GM12892 (cell line): Measurements from ENCODE around the gene UBASH3B.

Experiments
- POLR2A ChIP-seq: IDR thresholded peaks from 2 replicates; pipeline ENCODE4 v1.6.1; 2011; ENCODE audit warnings: low read depth, low read length, control low read depth
- POLR2AphosphoS5 ChIP-seq: IDR thresholded peaks from 2 replicates; pipeline ENCODE4 v1.6.1; 2011; ENCODE audit warnings: low read depth, low read length, control low read depth
- TAF1 ChIP-seq: IDR thresholded peaks from 2 replicates; pipeline ENCODE4 v1.6.1; 2011; ENCODE audit warnings: low read depth, mild to moderate bottlenecking, control low read depth, low read length, borderline replicate concordance

DNA sequence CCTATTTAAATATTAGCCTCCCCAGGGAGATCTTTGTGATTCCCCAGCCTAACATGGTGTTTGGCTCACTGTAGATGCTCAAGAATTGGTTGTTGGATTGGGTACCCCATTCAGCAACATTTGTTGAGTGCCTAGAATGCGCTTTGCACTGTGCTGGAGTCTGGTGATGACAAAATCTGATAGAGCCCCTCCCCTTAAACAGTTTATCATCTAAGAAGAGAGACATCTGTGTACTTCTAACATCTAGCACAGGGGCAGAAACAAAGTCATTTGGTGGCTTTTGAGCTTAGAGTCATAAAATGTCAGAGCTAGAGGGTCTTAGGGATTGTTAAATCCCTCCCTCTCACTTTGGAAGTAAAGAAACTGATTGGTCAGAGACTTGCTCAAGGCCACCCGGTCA, 73.0 kb downstream of the UBASH3B start:
- no peak for TF ChIP-seq POLR2A
- TF ChIP-seq TAF1, result no peak
- no peak for TF ChIP-seq POLR2AphosphoS5
